K562 (cell line): ENCODE results near the gene MSL2. TPM values are rescaled to one million over a fixed set of nuclear protein-coding genes. Genes with fewer than 3 reads are reported as not detected.
A peak's percentile ranks its signal among the peaks of the same experiment; 100 is the strongest.

Experiments used
- ATAC-seq: fragments of 200-7000 bp; cut with Tn5 transposase; 3 replicates; pipeline ENCODE4 v1.9.1; 2020; ENCODE audit warnings: moderate library complexity
- BruUV-seq: library from RNA; stranded (reverse); fragments of 400-500 nt; replicated peaks from 2 replicates; lab custom pipeline; 2021; lab: Mats Ljungman, UMichigan
- CTCF ChIA-PET: fragments of 300-600 bp; formaldehyde crosslinking; extraction: SDS; loops from one replicate; lab custom pipeline; 2021; ENCODE audit warnings: low intra/inter-chr PET ratio; lab: Yijun Ruan, JAX
- POLR2A ChIA-PET: fragments of 300-600, 350-650 bp; sonication (Branson Sonifier 250); formaldehyde crosslinking; extraction: SDS; loops from one replicate; lab custom pipeline; 2021; ENCODE audit warnings: antibody characterized with exemption, inconsistent platforms; lab: Yijun Ruan, JAX
- DNase-seq, 4 experiments: peaks; one replicate each; pipeline versions ENCODE4 v3.0.0 to v3.0.0-alpha.2; 2011 to 2018; ENCODE audit warnings: low spot score in 3 of 4, mixed read lengths in 3 of 4; ENCODE audit errors: extremely low read depth in 1 of 4
- FAIRE-seq: peaks from 2 replicates; lab custom pipeline; 2011; peaks lifted over from hg19 to GRCh38; lab: Jason Lieb, UNC
- H2AFZ ChIP-seq: 2 replicates; pipeline ENCODE4 v1.6.0; 2011; ENCODE audit warnings: low read depth, low read length, control low read depth, inconsistent platforms
- H3K27ac ChIP-seq: fragments of 200-600 bp; 3 replicates; pipeline ENCODE4 v1.8.0; 2011; ENCODE audit warnings: low read depth, mild to moderate bottlenecking, control low read depth, inconsistent platforms, low read length, moderate library complexity, mixed read lengths; ENCODE audit errors: extremely low read depth
- H3K27me3 ChIP-seq, 2 experiments: fragments of 300-600 bp in 1 of 2; 2 replicates in 1 of 2; 3 replicates in 1 of 2; pipeline versions ENCODE4 v1.6.0 to v1.8.0; 2011; ENCODE audit warnings: inconsistent platforms in 2 of 2, low read length in 2 of 2, mild to moderate bottlenecking in 1 of 2, mixed read lengths in 1 of 2, moderate library complexity in 1 of 2; ENCODE audit not compliant: control insufficient read depth in 2 of 2, insufficient read depth in 2 of 2
- H3K36me3 ChIP-seq: fragments of 300-600 bp; 3 replicates; pipeline ENCODE4 v1.8.0; 2011; ENCODE audit warnings: mild to moderate bottlenecking, low read length, inconsistent platforms; ENCODE audit not compliant: control insufficient read depth, insufficient read depth
- H3K4me1 ChIP-seq, 2 experiments: fragments of 200-600 bp in 1 of 2; replicated peaks in 1 of 2; 2 replicates in 1 of 2; 3 replicates in 1 of 2; pipeline versions ENCODE4 v1.5.1 to v1.8.0; 2011; ENCODE audit warnings: inconsistent platforms in 2 of 2, low read length in 2 of 2, mild to moderate bottlenecking in 1 of 2, mixed read lengths in 1 of 2, moderate library complexity in 1 of 2; ENCODE audit not compliant: control insufficient read depth in 2 of 2, insufficient read depth in 2 of 2
- H3K4me2 ChIP-seq: 2 replicates; pipeline ENCODE4 v1.6.1; 2011; ENCODE audit warnings: low read length, control low read depth, inconsistent platforms, mixed read lengths; ENCODE audit not compliant: insufficient read depth
- H3K4me3 ChIP-seq: fragments of 200-600 bp; sonication (generic), shearing (Covaris generic); 2 replicates; pipeline ENCODE4 v1.5.1; 2016; ENCODE audit warnings: control low read depth, inconsistent platforms
- H3K79me2 ChIP-seq: fragments of 200-600 bp; 3 replicates; pipeline ENCODE4 v1.8.0; 2011; ENCODE audit warnings: low read length, inconsistent platforms; ENCODE audit not compliant: control insufficient read depth, insufficient read depth
- H3K9ac ChIP-seq, 2 experiments: 2 replicates each; pipeline versions ENCODE4 v1.6.0 to v1.6.1; 2011; ENCODE audit warnings: low read depth in 2 of 2, low read length in 2 of 2, control low read depth in 1 of 2, inconsistent platforms in 1 of 2, mild to moderate bottlenecking in 1 of 2, mixed read lengths in 1 of 2; ENCODE audit not compliant: insufficient read depth in 1 of 2
- H3K9me1 ChIP-seq: one replicate; pipeline ENCODE4 v1.6.0; 2011; ENCODE audit warnings: inconsistent platforms, mild to moderate bottlenecking, low read length, moderate library complexity; ENCODE audit not compliant: control insufficient read depth, insufficient read depth
- H3K9me3 ChIP-seq: replicated peaks from 2 replicates; pipeline ENCODE4 v1.5.1; 2011; ENCODE audit warnings: low read depth, low read length, inconsistent platforms; ENCODE audit not compliant: control insufficient read depth, insufficient read depth
- H4K20me1 ChIP-seq: replicated peaks from 2 replicates; pipeline ENCODE4 v1.6.1; 2011; ENCODE audit warnings: low read length, inconsistent platforms, mixed read lengths; ENCODE audit not compliant: control insufficient read depth, insufficient read depth
- BCLAF1 ChIP-seq, 2 experiments: fragments of 450-650 bp in 1 of 2; IDR thresholded peaks; 2 replicates each; pipeline ENCODE4 v1.6.1; 2011 to 2017; ENCODE audit warnings: low read depth in 2 of 2, antibody characterized with exemption in 1 of 2, borderline replicate concordance in 1 of 2, low read length in 1 of 2, mild to moderate bottlenecking in 1 of 2, mixed read lengths in 1 of 2; ENCODE audit not compliant: control insufficient read depth in 1 of 2
- BRF1 ChIP-seq: IDR thresholded peaks from 3 replicates; pipeline ENCODE4 v1.6.1; 2011; ENCODE audit warnings: borderline replicate concordance, mild to moderate bottlenecking; ENCODE audit not compliant: insufficient read length; ENCODE audit errors: extremely low read depth
- CREB3 ChIP-seq: fragments of 450-650 bp; conservative IDR thresholded peaks from 2 replicates; pipeline ENCODE4 v1.6.1; 2016; ENCODE audit warnings: missing genetic modification characterization, low read depth, mild to moderate bottlenecking, missing compliant biosample characterization, moderate library complexity
- ETV5 ChIP-seq: sonication (generic); formaldehyde crosslinking; IDR thresholded peaks from 2 replicates; pipeline ENCODE4 v1.4.0; 2020; ENCODE audit warnings: low read depth, mild to moderate bottlenecking, missing genetic modification reagents
- FOSL1 ChIP-seq: fragments of 200-800 bp; sonication (Bioruptor generic); conservative IDR thresholded peaks from 2 replicates; pipeline ENCODE4 v1.6.1; 2016; ENCODE audit warnings: missing genetic modification characterization, missing compliant biosample characterization
- GMEB1 ChIP-seq: fragments of 250-450 bp; sonication (Bioruptor Pico); IDR thresholded peaks from 2 replicates; pipeline ENCODE4 v1.4.0; 2020; ENCODE audit warnings: mild to moderate bottlenecking
- KHSRP ChIP-seq: fragments of 450-650 bp; IDR thresholded peaks from 2 replicates; pipeline ENCODE4 v1.6.1; 2017
- MED1 ChIP-seq: sonication (generic); formaldehyde crosslinking; IDR thresholded peaks from 2 replicates; pipeline ENCODE4 v1.8.1; 2023; ENCODE audit warnings: missing genetic modification reagents, borderline replicate concordance
- NUFIP1 ChIP-seq: fragments of 450-650 bp; IDR thresholded peaks from 2 replicates; pipeline ENCODE4 v1.6.1; 2018; ENCODE audit not compliant: partially characterized antibody
- PRMT5 ChIP-seq: sonication (generic); formaldehyde crosslinking; IDR thresholded peaks from 2 replicates; pipeline ENCODE4 v1.5.0; 2020; ENCODE audit warnings: missing genetic modification reagents
- RBM25 ChIP-seq: fragments of 200-400 bp; formaldehyde crosslinking; IDR thresholded peaks from 2 replicates; pipeline ENCODE4 v1.6.1; 2018; ENCODE audit warnings: low read length, low read depth, moderate library complexity; ENCODE audit not compliant: severe bottlenecking
- SETDB1 ChIP-seq: IDR thresholded peaks from one replicate; pipeline ENCODE4 v1.6.1; 2012; ENCODE audit warnings: low read length, control low read depth, inconsistent platforms
- ZNF232 ChIP-seq: sonication (generic); formaldehyde crosslinking; IDR thresholded peaks from 2 replicates; pipeline ENCODE4 v1.8.0; 2022; ENCODE audit warnings: mild to moderate bottlenecking, missing genetic modification reagents
- ZNF655 ChIP-seq: fragments of 250-450 bp; sonication (Bioruptor Pico); IDR thresholded peaks from 2 replicates; pipeline ENCODE4 v1.5.0; 2021
- WGBS: fragments of 100-300 bp; shearing (Covaris generic); methylation state at CpG from one replicate; pipeline ENCODE4 v1.1.6; 2016; ENCODE audit warnings: low coverage, mixed read lengths; ENCODE audit not compliant: insufficient coverage; ENCODE audit errors: missing lambda C conversion rate; 5-methylcytosine and 5-hydroxymethylcytosine counted together
- in situ Hi-C: fragments of 300-500 bp; cut with MboI; formaldehyde crosslinking; loops from 4 replicates; pipeline ENCODE4 v1.15.0; 2018; ENCODE audit warnings: inconsistent platforms, mixed read lengths
- intact Hi-C: fragments of 100-400 bp; cut with micrococcal nuclease; formaldehyde crosslinking; loops from 2 replicates; pipeline ENCODE4 v1.14.2; 2022
- polyA plus RNA-seq, 8 experiments: library from polyadenylated mRNA; depleted of rRNA in 4 of 8; stranded (reverse) in 5 of 8; unstranded in 3 of 8; fragments of >200 nt; fragmentation: Nextera tagmentation in 2 of 8; fragmentation: Illumina TruSeq in 1 of 8; extraction: Ambion mirVana in 2 of 8; extraction: Trizol in 1 of 8; gene quantifications; 2 replicates each; pipeline versions ENCODE4 v1.2.1 to v1.2.3, GENCODE V29; 2011 to 2014; ENCODE audit warnings: inconsistent platforms in 1 of 8, missing spikeins in 1 of 8
- total RNA-seq, 7 experiments: library from RNA; depleted of rRNA in 6 of 7; stranded (reverse); fragments of >200 nt in 6 of 7; fragmentation: Illumina TruSeq in 2 of 7; extraction: Trizol in 2 of 7; gene quantifications; 2 replicates each; pipeline versions ENCODE4 v1.2.1 to v1.2.3, GENCODE V29; 2011 to 2021; ENCODE audit warnings: low replicate concordance in 1 of 7

MSL2 gene
- total and polyA plus RNA-seq, 9 of the 15 experiments (the other 6 are each of a cell fraction or from before 2014, with no cell fraction given) = 1.9 to 19.9 (median 9.1) TPM

- TF ChIP-seq BCLAF1 (IDR thresholded peaks at IDR 0.05; ENCODE audit: borderline replicate concordance in 1 of 2, control insufficient read depth in 1 of 2, low read depth in 2 of 2, low read length in 1 of 2) (no peak), MED1 (no peak), FOSL1 (no peak)
- TF ChIP-seq, all 486 proteins: peak for 0
Observed at GRCh38 chr3:136186846-136187245, 9.3 kb downstream of the MSL2 start (continued).

DNA sequence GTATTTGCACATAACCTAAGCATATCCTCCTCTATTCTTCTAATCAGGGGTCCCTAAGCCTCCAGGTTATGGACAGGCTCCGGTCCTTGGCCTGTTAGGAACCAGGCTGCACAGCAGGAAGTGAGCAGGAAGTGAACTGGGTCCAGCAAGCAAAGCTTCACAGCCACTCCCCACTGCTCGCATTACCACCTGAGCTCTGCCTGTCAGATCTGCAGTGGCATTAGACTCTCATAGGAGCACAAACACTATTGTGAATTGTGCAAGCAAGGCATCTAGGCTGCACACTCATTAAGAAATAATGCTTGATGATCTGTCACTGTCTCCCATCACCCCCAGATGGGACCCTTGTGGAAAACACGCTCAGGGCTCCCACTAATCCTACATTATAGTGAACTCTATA, 9.8 kb downstream of the MSL2 start:
- no peak overlapping the region for H3K4me2 ChIP-seq
- H3K36me3 ChIP-seq = 0 out of 3 replicates have a peak, but pooled peaks cover 4% of the 10 kb centered on the region
- peaks cover 35% of the 10 kb centered on the region for H4K20me1 ChIP-seq
- H3K79me2 ChIP-seq = peaks cover 99% of the 10 kb centered on the region
- in situ Hi-C loops = no loop called here
- DNase-seq (peak in 1 of 4 experiments; percentile 34), FAIRE-seq (peak; percentile 71), ATAC-seq (peak; percentile 62)
- ChIA-PET CTCF (no interaction called here), POLR2A (interaction anchor here (0.8 to 1.1 kb wide), 3 partner anchors 9 to 15 kb away, joined by 3 to 6 read pairs (median 6); partner anchors contain the start of gene MSL2)
- WGBS = 34% methylated on average over 3 of the region's 3 CpGs
- peaks cover 11 to 17% of the 10 kb centered on the region in 2 experiments; a peak in 3 of 5 replicates for H3K4me1 ChIP-seq
- no peak overlapping the region for H3K4me3 ChIP-seq
- H3K27me3 ChIP-seq = no peaks in the 10 kb centered on the region
- no peak overlapping the region for H2AFZ ChIP-seq
- H3K9me1 ChIP-seq = peaks cover 3% of the 10 kb centered on the region
- H3K27ac ChIP-seq = no peak overlapping the region
- H3K9me3 ChIP-seq = no peaks in the 10 kb centered on the region
- intact Hi-C loops = no loop called here
- BruUV-seq = no TSS peak
- H3K9ac ChIP-seq = no peak overlapping the region
- TF ChIP-seq RBM25 = no peak
- TF ChIP-seq ZNF232 (CRISPR knock-in tag) = no peak
- TF ChIP-seq NUFIP1 = no peak
- no peak for TF ChIP-seq KHSRP
- TF ChIP-seq PRMT5 = no peak
- TF ChIP-seq ZNF655 (CRISPR knock-in tag) = no peak
- no peak for TF ChIP-seq BRF1
- no peak for TF ChIP-seq SETDB1
- TF ChIP-seq CREB3 (tag) = no peak
- TF ChIP-seq ETV5 (CRISPR knock-in tag) = no peak
- TF ChIP-seq GMEB1 = no peak
